ENCODE results near the gene VSTM2L.

Gene VSTM2L

DNA sequence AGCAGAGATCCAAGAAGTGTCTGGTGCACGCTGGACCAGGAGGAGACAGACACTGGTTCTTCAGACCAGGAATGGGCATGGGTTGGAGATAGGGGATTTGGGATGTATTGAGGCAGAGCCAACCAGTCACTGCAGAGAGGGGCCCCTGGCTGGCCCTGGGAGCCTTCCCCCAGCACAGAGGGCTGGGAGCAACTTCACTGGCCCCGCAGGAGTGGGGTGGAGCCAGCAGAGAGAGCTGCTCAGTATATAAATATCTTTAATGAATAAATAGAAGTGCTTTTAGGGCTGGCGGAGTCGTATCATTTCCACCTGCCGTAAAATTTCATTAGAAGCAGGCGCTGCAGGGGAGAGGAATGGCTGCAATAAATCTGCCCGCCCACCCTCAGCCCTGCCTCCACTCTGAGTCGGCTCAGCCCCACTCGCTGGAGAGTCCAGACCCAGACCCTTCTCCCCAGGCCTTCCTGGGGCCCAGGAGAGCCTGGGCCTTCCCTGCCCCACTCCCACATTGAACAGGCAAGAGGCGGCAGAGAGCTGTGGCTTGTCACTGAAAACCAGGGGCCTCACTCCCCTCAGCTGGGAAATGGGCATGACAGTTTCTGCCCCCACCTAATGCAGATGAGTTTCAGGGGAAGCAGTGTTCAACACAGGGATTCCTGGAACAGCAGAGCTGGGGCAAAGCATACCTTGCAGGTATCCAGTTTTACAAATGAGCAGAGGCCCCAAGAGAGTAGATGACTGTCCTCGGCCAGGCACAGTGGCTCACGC, 23.9 kb upstream of the VSTM2L start:
- no peak for DNase-seq (ENCODE audit: low read depth)
- H3K4me3 ChIP-seq (ENCODE audit: low read length): no peak overlapping the region
- TF ChIP-seq, protein P1, sequence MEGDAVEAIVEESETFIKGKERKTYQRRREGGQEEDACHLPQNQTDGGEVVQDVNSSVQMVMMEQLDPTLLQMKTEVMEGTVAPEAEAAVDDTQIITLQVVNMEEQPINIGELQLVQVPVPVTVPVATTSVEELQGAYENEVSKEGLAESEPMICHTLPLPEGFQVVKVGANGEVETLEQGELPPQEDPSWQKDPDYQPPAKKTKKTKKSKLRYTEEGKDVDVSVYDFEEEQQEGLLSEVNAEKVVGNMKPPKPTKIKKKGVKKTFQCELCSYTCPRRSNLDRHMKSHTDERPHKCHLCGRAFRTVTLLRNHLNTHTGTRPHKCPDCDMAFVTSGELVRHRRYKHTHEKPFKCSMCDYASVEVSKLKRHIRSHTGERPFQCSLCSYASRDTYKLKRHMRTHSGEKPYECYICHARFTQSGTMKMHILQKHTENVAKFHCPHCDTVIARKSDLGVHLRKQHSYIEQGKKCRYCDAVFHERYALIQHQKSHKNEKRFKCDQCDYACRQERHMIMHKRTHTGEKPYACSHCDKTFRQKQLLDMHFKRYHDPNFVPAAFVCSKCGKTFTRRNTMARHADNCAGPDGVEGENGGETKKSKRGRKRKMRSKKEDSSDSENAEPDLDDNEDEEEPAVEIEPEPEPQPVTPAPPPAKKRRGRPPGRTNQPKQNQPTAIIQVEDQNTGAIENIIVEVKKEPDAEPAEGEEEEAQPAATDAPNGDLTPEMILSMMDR (IDR thresholded peaks at IDR 0.05; ENCODE audit: insufficient read depth, low read depth, low read length, missing control alignments): no peak

DNA sequence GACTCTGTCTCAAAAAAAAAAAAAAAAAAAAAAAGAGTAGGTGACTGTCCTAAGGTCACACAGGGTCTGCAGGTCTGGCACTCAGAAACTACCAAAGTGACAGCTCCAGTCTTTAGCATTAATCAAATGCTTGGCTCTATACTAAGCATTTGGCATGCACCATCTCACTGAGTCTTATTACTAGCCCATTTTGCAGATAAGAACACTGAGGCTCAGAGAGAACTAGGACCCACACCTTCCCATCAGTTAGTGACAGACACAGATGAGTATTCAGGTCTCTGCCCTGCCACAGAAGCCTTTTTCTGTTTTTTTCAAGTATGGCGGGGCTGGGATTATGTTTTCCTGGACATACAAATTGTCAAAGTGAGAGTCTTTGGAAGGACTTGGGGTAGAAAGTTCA, 23.1 kb upstream of the VSTM2L start:
- TF ChIP-seq, protein P1 (IDR thresholded peaks at IDR 0.05; ENCODE audit: insufficient read depth, low read depth, low read length, missing control alignments): no peak
- H3K4me3 ChIP-seq (ENCODE audit: low read length): no peak overlapping the region
- DNase-seq (ENCODE audit: low read depth): no peak

DNA sequence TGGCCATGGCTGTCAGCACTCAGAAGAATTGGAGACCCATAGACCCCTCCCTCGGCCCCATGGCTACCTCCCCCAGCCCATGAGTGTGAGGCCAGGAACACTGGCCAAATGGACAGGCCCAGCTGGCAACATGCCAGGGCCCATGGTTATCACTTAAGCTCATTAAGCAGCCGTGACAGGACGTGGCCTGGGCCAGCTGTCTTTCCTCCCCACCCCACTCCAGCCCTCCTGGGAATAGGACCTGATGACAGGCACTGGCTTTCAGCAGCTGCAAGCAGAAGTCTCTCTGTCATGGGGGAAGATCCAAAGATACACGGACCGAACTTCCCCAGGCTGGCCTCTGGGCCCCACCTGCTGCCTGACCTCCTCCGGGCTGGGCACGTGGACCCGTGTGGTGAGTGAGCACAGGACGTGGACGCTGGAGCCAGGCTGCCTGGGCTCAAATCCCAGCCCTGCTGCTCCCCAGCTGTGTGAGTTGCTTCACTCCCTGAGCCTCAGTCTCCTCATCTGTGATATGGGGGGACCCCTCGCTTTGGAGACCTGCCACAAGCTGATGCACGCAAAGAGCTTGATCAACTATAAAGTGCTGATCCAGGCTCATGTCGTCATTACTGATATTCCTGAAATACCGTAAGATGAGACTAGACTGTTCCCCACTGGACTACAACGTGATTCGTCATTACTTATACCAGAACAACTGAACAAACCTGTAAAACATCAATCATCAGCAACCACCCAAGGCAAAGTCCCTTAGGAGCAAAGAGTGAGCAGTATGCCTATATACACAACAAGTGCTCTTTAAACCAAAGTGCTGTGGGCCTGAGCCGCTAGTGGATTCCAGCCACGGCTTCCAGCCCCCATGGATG, 22.0 kb upstream of the VSTM2L start:
- TF ChIP-seq, protein P1 (IDR thresholded peaks at IDR 0.05; ENCODE audit: insufficient read depth, low read depth, low read length, missing control alignments): no peak
- peak; percentile 75 for DNase-seq (ENCODE audit: low read depth)
- H3K4me3 ChIP-seq (ENCODE audit: low read length): no peak overlapping the region

DNA sequence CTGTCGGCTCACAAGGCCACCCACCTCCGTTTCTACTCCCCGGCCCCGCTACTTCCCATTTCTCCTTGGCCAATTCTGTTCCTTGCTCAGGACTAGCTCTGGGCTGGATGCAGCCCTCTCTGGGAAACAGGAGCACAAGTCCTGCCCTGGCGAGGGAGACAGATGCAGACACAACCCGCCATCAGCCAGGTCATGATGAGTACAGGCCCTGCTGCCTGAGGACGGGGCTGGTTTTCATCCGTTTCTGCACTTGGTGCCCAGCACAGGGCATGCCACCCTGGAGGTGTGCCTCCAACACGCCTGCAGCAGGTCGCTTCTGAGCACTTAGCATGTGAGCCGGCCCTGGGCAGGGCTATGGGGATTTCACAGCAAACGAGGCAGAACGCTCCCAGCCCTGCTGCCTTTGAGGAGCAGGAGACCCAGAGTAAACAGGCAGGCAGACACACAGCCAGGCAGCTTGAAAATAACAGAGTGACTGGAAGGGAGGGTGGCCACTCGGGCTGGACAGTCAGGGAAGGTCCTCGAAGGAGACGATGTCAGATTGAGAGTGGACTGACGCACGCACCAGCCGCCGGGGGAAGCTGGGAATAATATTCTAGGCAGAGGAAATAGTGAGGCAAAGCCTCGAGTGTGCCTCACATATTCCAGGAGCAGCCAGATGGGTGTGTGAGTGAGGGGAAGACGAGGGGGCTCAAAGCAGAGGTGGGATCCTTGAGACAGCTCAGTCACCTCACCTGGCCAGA, 21.2 kb upstream of the VSTM2L start:
- DNase-seq (ENCODE audit: low read depth): no peak
- no peak overlapping the region for H3K4me3 ChIP-seq (ENCODE audit: low read length)
- TF ChIP-seq, protein P1 (IDR thresholded peaks at IDR 0.05; ENCODE audit: insufficient read depth, low read depth, low read length, missing control alignments): no peak

DNA sequence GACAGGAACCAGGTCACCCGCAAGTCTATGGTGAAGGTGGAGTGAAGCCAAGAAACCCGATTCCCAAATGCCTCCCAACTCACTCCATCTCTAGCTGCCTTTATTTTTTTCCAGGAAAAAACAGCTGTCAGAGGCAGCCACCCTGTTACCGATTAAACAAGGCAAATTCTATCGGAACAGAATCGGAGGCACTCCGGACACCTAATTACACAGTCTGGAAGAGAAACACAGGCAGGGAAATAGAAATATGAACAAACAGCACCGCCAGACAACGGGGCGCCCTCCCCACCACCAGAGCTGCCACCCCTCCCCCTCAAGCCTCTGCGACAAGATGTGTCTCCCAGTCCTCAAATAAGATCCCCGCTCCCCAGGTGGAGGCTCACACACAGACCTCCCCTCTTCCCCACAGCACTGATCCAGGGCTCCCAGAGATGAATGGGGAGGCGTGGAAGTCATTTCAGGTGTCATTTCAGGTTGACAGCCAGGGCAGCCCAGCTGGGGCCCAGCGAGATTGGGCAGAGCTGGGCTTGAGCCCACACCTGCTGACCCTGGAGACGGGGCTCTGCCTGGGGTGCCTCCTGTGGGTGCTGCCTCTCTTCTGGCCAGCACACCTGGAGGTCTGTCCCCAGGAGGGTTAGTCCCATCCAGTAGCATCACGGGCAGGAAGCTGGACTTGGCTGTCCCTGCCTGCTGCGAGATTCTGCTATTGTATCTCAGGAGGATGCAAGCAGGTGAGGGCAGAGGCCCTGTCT, 19.8 kb upstream of the VSTM2L start:
- TF ChIP-seq, protein P1 (IDR thresholded peaks at IDR 0.05; ENCODE audit: insufficient read depth, low read depth, low read length, missing control alignments): no peak
- DNase-seq (ENCODE audit: low read depth): no peak
- H3K4me3 ChIP-seq (ENCODE audit: low read length): no peak overlapping the region

DNA sequence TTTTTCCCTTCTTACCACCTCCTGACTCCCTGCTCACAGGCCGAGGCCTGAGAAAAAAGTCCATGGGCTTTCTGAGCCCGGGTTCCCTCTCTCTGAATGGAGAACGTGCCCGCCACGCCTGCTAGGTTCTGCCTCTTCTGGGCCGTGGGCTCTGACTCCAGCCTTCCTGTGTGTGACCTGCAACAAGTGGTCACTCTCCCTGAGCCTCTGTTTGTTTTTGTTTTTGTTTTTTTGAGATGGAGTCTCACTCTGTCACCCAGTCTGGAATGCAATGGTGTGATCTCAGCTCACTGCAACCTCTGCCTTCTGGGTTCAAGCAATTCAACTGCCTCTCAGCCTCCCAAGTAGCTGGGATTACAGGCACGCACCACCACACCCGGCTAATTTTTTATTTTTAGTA, 17.9 kb upstream of the VSTM2L start:
- TF ChIP-seq, protein P1 (IDR thresholded peaks at IDR 0.05; ENCODE audit: insufficient read depth, low read depth, low read length, missing control alignments): no peak
- no peak for DNase-seq (ENCODE audit: low read depth)
- no peak overlapping the region for H3K4me3 ChIP-seq (ENCODE audit: low read length)

All from epithelial cell of esophagus (primary cell).